Choroid plexus epithelial cell (primary cell): Measurements from ENCODE around the gene EPHB1.

Source experiments
- DNase-seq: peaks from one replicate; pipeline ENCODE4 v3.0.0-alpha.2; 2010; ENCODE audit warnings: low read depth
- H3K4me3 ChIP-seq: 2 replicates; pipeline ENCODE4 v1.5.1; 2011; ENCODE audit warnings: low read depth, mild to moderate bottlenecking, control low read depth, low read length, moderate library complexity
- TF ChIP-seq, protein P1 (sequence below): conservative IDR thresholded peaks from 2 replicates; pipeline ENCODE4 v1.5.1; 2011; ENCODE audit warnings: low read depth, mild to moderate bottlenecking, control low read depth, inconsistent platforms, low read length, moderate library complexity

Gene EPHB1

DNA sequence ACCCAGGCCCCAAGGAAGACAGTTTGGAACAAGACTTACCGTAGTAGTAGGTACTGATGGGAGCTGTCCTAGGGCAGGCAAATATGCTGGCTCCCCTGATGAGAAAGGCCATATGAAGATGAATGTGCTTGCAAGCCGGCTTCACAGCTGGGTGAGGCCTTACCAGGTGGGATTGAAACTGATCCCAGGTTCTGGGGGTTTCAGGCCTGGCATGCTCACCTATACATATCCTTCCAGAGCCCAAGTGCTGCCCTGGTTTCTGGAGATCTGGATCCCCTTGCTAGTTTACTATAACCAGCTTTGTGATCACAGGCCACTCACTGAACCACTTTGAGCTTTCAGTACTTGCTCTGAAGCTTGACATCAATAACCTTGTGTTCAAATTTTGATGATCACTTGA, 274.3 kb downstream of the EPHB1 start:
- H3K4me3 ChIP-seq, result no peak overlapping the region
- DNase-seq, result no peak
- TF ChIP-seq, protein P1, sequence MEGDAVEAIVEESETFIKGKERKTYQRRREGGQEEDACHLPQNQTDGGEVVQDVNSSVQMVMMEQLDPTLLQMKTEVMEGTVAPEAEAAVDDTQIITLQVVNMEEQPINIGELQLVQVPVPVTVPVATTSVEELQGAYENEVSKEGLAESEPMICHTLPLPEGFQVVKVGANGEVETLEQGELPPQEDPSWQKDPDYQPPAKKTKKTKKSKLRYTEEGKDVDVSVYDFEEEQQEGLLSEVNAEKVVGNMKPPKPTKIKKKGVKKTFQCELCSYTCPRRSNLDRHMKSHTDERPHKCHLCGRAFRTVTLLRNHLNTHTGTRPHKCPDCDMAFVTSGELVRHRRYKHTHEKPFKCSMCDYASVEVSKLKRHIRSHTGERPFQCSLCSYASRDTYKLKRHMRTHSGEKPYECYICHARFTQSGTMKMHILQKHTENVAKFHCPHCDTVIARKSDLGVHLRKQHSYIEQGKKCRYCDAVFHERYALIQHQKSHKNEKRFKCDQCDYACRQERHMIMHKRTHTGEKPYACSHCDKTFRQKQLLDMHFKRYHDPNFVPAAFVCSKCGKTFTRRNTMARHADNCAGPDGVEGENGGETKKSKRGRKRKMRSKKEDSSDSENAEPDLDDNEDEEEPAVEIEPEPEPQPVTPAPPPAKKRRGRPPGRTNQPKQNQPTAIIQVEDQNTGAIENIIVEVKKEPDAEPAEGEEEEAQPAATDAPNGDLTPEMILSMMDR, result no peak

DNA sequence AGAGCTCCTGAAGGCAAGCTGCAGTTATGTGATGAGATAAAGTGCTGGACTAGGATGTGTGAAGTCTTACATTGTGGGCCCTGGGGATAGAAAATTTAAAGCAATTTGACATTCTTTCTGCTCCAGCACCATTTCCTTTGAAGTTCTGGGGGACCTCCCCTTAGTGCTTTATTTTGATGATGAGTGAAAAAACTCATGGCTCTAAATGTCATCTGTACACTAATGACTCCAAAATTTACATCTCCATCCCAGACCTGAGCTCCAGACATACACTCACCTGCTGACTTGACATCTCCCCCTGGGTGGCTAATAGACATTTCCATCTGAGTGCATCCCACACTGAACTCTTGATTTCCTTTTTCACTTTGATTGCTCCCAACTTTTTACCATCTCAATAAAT, 276.4 kb downstream of the EPHB1 start:
- H3K4me3 ChIP-seq, result no peak overlapping the region
- no peak for DNase-seq
- TF ChIP-seq, protein P1, result no peak

DNA sequence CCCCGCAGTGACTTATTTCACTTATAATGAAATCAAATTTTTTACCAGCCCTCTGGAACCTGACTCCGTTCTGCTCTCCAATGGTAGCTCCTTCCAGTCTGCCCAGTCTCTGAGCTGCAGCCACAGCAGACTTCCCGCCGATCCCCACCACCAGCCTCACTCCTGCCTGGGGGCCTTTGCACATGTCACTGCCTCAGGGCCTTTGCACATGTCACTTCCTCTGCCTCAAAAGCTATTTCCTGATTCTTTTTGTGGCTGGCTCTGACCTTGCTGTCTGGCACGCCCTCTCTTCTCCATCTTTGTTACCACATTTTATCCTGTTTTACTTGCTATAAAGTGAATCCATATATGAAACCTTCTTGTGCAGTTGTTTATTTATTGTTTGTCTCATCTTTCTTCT, 277.4 kb downstream of the EPHB1 start:
- TF ChIP-seq, protein P1, result no peak
- no peak overlapping the region for H3K4me3 ChIP-seq
- no peak for DNase-seq

DNA sequence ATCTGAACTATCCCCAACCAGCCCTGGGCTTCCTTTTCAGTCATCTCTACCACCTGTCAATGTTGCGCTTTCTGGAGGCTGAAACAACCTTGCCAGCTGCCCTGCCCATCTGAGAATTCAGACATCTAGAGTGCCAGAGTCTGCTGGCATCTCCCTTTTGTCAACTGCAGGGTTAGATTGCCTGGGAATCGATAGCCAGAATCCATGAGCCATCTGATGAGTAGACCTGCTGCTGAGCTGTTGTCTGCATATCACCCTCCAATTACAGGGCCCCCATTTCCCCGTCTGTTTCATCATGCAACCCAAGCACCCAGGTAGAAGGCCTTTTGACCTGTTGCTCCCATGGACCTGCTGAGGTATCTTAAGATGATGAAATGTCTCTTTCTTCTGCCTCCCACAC, 280.1 kb downstream of the EPHB1 start:
- TF ChIP-seq, protein P1, result no peak
- DNase-seq, result no peak
- no peak overlapping the region for H3K4me3 ChIP-seq

DNA sequence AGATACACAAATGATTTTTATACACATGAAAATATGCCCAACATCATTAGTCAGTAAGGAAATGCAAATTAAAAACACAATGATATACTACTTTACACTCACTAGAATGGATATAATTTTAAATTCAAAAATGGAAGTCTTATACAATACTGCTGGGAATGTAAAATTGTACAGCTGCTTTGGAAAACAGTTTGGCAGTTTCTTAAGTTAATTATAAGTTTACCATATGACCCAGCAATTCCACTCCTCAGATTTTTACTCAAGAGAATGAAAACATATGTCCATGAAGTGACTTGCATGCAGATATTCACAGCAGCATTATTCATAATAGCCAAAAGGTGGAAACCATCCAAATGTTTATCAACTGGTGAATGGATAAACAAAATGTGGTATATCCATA, 281.3 kb downstream of the EPHB1 start:
- no peak for DNase-seq
- TF ChIP-seq, protein P1, result no peak
- H3K4me3 ChIP-seq, result no peak overlapping the region

DNA sequence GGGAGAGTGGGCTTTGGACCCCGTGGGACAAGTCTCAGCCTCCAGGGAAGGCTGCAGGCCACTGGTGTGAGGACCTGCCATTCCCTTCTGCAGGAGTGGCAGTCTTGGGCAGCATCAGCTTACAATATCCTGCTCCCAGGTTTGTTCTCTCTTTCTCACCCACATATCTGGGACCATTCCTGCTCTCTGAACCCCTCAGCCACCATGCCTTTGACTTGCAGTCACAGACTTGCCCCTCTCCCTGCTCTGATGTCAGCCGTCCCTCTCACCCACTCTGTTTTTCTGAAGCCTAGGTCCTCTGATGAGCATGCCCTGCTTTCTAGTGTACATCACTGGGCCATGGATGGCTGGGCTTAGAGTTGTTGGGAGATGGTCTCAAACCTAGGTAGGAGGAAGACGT, 282.1 kb downstream of the EPHB1 start:
- TF ChIP-seq, protein P1, result no peak
- H3K4me3 ChIP-seq, result no peak overlapping the region

DNA sequence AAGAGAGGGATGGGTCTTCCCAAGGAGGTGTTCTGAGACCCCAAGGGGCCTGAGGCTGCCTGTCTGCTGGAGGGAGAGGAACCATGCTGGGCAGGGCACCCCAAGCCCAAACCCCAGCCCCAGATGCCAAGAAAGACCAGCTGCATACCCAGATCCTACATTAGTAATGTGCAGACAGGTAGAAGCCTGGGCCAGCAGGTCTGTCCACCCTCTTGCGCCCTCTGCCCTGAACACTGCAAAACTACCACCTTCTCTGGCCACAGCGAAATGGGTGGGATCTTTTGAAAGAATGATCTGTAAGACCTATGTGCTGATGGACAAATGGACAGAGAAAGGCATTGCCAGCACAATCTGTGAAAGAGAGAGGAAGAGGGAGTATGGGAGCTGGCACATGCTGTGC, 283.2 kb downstream of the EPHB1 start:
- TF ChIP-seq, protein P1, result no peak
- H3K4me3 ChIP-seq, result no peak overlapping the region
- DNase-seq, result no peak

More for the DNA sequence above, 282.1 kb downstream of the EPHB1 start:
- DNase-seq, result no peak
